ENCODE measurements around the gene KDM4B.

Gene KDM4B

DNA sequence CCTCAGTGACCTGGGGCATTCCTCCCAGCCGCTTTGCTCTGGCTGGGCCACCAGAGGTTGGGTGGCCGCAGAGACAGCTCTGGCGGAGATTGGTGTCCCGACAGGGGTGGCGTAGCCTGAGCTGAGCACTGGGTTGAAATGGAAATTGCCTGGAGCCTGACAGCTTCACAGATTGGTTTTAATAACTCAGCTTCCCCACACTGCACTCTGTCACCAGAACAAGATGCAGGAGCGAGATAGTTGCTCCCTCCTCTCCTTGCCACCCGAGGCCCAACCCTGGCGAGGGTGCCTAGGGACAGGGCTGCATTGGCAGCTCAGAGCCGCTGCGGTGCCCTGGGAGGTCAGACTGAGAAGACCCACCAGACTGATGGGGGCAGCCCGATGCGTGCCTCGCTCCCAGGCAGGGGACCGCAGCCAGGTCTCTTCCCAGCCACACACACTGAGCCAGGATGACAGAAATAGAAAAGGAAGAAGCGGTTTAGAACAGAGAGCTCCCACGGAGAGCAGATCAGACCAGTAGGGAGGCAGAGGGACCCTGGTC, 84.1 kb downstream of the KDM4B start:
- no peak for DNase-seq

DNA sequence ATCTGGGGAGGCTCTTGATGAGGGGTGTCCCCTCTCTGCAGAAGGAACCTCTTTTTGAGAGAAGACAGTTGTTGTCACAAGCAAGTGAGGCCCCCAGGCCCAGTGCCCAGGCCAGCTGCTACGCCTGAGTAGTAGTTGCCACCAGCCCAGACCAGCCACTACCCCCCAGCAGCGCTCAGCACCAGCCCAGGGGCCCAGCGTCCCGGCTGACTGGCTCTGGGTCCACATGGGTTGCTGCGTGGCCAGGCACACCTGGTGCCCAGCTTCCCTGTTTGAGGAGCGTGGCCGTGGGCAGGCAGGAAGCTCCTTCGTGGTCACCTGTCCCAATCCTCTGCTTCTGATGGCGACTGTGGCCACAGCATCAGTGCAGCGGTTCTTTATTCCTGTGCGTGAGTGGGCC, 84.7 kb downstream of the KDM4B start:
- no peak for DNase-seq

DNA sequence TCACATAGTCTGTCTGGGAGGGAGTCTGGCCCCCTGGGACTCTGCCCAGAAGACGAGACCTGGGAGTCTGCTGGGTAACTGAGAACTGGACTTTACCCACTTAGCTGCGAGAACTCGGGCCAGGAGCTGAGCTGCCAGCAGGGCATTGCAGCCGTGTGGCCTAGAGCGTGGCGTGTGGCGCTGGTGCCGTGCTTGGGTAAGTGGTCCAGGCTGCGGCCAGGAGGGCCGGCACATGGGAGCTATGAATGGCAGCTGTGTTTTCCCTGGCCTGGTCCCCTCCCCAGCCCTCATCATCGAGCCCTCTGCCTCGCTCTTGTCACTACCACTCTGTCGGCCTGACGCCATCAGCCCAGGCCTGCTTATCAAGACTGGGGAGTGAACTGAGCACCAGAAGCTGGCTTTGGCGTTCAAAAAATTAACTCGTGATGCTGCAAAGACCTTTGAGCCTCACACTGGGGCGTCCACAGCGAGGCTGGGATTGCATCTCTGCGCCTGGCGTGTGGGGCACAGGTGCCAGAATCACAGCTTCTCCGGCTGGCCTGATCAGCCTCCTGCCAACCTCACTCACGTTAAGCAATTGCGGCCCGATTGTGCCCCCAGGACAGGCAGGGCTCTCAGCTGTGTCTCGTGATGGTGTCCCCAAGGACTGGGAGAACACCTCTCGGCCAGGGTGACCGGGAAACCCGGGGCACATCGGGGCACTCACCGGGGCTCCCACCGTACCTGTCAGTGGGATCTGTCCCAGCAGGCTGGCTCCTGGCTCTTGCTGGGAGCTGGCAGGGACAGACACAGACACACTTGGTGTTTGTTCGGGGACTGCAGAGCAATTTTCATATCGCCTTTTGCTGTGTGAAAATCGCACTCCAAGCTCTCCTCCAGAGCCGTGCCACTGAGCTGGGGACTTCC, 85.9 kb downstream of the KDM4B start:
- no peak for DNase-seq

DNA sequence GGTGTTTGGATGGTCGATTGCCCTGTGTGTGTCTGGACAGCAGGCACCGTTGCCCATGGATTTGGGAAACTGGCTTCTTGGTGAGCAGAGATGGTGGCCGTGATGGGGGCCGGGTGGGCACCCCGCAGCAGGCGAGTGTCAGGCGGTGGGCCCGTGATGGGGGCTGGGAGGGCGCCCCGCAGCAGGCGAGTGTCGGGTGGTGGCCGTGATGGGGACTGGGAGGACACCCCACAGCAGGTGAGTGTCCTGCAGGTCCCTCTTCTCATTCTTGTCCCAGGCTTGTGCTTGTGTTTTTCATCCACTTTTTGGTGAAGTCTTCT, 86.5 kb downstream of the KDM4B start:
- DNase-seq, result no peak

DNA sequence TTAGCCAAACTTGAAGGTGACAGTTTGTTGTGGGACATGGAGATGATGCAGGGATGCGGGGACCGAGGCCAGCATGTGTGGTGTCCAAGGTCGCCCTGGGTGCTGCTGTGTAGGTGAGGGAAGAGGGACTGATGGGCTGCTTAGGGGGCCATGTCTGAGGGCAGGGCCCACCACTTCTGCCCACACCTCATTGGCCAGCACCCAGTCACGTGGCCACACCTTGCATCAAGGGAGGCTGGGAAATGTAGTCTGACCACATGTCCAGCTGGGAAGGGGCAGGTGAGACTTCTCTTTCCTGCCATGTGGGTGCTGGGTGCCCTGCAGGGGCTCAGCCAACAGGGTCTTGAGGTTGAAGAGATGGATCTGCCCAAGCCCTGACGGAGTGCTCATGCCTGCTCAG, 88.9 kb downstream of the KDM4B start:
- no peak for DNase-seq

DNA sequence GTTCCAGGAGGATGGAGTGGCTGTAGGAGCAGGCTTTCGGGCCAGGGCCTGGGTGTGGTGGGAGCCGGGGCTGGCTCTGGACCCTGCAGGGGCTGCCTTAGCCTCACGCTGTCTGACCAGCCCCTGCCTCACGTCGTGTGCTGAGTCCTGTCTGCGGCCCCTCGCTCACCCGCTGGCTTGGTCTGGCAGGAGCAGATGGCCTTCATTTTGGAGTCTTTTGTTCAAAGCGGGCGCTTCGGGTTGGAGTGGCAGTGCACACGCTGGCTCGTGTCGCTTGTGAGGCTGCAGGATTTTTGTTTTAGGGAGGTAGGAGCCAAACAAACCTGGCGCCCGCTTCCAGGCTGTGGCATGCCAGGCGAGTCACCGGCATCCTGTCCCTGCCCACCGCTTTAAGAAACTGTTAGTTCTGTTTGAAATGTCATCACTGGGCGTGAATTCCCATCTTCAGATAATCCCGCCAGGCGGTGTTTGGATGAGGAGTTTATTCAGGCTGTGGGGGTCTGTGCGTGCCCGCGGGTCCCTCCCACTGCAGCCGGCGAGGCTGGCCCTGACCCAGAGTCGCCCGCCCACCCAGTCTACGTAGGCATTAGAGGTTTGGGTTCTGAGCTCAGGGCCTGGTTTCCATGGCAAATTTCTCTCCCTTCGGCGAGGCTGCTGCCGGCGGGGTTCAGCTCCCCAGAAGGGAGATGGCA, 89.8 kb downstream of the KDM4B start:
- no peak for DNase-seq

DNA sequence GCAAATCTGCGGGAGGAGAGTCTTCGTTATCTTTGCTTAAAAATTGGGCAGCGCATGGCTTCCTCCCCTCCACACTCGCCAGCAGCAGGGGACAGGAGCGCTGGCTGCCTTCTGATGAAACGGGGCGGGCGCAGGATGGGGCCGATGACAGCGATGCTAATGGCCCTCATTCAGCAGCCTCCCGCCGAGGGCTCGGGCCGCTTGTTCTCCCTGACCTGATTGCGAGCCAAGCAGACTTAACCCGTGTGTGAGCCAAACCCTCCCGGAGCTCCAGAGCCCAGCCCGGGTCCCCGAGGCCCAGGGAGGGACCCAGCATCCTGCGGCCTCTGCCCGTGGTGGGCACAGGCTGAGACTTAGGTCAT, 90.3 kb downstream of the KDM4B start:
- DNase-seq, result no peak

DNA sequence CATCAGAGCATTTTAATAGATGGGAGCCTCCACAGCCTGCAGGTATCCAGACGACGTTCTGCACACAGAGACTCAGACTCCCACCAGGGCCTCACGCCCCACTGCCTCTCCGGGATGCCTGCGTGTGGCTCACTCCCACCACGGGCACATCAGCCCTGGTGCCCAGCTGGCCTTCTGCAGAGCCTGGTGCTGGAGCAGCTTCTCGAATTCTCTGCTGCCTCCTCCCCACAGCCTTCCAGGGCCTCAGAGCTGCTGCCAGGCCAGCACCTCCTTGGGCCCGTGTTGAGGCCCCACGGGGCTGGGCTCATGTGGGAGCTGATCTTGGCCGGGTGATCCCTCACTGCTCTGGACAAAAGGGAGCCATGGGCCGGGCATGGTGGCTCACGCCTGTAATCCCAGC, 90.9 kb downstream of the KDM4B start:
- DNase-seq, result no peak

DNA sequence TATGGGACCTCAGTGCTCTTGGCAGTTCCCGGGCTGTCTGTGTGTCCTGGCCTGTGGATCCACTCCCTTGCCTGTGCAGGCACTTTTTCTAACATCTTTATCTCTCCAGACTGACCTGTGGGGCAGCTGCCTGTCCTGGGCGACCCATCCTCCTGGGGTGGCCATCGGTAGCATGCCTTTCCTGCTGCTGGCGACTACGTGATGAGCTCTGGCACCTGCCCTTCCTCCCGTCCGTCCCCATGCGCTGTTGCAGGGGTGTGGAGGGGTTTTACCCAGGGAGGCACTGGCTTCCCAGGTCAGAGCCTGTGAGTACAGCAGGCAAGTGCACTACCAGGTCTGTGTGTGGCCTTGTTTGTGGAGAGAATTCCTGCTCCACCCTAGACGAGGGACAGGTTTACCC, 93.3 kb downstream of the KDM4B start:
- DNase-seq, result no peak

DNA sequence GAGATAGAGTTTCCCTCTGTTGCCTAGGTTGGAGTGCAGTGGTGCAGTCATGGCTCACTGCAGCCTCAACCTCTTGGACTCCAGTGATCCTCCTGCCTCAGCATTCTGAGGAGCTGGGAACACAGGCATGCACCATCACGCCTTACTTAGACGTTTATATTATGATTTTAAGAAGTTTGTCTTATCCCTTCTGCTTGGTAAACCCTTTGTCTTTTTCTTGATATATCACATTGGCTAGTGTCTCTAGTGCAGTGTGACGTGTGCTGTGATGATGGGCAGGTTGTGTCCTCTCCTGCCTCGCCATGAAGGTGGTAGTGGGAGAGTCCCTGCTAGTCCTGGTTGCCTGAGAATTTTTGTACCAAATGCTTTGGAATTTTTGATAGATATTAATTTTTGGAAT, 93.9 kb downstream of the KDM4B start:
- DNase-seq, result no peak

DNA sequence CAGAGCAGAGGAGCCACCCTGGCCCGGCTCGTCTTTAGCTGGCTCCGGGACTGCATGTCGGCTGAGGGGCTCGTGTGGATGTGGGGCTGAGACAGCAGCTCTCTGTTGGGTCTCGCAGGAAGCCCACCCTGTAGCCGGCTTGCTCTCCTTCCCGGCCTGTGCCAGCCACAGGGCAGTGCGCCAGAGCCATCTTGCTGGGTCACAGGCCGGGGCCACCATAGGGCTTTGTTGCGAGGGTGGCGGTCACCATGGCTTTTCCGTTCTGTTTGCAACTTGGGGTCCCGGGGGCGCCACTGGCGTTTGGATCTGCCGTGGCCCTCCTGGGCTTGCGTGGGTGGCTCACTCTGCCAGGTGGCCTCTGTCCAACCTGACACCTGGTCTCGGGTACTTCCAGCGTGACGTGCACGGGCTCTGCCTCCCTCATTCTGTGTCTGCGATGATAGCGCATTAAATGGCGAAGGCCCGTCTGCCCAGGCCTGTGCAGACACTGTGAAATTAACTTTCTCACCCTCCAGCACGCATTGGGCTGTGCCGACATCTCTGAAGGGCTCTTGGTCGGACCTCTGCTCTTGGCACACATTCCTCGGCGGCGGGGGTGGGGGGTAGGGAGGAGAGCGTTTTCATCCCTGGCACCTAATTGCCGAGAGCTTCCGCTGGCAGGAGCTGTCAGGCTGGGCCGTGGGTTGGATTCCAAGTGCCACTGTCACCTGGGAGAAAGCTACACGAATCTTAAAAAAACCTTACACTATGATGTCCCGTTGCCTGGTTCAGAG, 95.1 kb downstream of the KDM4B start:
- no peak for DNase-seq

DNA sequence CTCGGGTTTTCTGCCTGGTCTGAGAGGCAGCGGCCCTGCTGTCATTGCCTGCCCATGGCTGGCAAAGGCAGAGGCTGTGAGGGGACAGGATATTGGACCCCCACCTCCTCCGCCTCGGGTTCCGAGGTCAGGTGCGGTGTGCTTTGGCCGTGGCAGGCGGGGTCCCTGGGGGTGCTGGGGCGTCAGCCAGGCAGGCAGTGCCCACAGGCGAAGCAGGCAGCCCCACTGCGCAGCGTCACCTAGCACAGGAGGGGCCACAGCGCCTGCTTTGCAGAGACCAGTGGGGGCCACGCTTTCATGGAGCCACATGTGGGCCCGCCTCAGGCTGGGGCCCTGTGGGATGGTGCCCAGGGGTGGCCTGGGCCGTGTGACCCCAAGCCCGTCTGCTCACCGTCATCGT, 96.0 kb downstream of the KDM4B start:
- DNase-seq, result no peak

DNA sequence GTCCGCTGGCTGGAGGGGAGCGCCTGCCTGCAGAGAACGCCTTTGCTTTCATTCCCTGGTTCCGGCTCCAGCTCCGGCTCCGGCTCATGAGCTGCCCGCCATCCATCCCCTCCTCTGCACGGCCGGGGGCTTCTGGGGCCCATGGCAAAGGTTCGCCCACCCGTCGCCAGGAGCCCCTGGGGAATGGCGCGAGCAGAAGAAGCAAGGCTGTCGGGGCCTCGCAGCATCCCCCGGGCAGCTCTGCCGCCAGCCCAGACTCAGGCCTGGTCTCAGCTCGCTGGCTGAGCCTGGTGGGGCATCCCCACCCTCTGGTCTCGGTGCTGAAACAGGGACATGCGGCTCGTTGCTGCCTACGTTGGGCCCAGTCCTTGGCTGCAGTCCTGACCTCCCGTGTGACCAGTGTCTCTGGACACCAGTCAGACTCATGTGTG, 96.8 kb downstream of the KDM4B start:
- no peak for DNase-seq

DNA sequence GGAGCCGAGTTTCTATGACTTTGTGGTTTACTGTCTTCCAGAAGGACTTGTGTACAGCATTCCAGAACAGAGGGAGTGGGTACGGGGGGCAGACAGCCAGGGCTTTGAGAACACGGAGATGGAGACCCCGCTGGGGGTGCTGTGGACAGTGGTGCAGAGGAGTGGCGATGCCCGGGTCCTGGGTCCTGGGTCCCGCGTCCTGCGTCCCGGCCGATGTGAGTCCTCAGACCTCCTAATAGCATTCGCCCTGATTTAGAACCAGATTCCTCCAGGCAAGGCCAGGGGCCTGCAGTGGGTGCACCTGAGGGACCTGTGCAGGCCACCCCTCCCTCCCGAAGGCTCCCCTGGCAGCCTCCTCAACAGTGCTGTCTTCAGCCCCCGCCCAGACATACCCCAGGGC, 97.9 kb downstream of the KDM4B start:
- DNase-seq, result no peak

DNA sequence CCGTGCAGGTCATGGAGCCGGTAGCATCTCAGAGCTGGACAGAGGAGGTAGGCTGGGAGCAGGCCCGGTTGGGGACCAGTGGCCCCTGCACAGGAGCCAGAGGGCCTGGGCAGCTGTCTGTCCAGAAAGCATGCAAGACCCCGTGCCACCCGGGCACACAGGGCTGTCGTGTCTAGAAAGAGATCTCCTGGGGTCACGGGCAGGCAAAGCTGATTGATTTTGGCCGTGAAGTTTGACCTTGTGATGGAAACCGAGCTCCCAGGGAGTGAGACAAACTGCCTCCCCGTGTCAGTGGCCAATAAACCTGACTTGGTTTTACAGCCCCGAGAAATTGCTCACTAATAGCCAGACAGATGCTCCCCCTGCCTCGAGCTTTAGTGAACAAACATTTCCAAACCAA, 98.8 kb downstream of the KDM4B start:
- DNase-seq, result no peak

DNA sequence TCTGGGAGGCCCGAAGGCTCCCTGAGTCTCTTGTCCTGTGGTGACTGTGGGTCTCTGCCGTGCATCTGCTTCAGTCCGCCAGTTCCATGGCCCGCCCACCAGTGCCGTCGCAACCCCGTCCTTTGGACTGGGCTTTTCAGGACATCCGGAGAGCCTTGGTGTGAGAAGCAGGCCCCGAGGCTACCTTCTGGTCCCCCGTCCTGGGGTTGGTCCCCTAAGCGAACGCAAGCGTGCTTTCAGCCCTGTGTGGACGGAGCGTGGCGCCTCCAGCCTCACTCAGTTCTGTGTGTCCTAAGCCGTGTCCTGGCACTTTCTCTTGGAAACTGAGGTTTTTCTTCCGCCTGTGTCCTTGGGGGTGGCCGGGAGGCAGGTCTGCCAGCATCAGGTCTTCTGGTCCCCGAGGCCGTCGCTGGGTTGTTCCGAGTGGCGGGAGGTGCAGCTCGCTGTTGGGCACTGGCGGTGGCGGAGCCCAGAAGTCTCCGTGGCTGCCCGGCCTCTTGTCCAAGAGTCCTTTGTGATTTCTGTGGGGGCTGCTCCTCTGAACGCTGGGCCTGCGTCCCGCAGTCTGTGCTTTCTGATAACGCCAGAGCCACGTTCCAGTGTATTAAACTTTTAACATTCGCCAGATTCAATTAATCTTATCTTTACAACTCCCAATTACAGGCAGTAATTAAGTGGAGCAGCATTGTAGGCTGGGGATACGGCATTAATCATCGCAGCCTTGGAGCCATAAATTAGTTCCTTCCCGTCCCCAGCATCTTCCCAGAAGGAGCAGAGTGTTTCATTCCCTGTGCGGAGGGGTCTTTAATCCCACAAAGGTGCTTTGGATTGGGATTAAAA, 99.5 kb downstream of the KDM4B start:
- DNase-seq, result no peak

DNA sequence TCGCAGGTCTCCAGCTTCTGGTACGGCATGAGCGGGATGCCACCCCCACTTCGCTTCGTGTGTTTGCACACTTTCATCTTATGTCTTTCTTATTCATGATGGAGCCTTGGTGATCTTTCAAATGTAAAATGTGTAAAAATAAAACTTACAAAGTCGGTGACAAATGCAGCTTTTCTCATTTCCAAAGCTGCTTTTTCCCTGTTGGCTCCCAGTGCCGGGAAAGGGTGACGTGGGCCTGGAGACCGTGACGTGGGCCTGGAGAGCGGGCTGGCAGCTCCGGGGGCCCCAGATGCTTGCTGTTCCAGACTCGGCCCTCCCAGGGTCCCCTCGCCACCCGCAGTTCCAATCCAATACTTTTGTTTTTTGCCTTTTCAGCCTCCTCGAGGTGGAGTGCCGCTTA, 101.4 kb downstream of the KDM4B start:
- no peak for DNase-seq

DNA sequence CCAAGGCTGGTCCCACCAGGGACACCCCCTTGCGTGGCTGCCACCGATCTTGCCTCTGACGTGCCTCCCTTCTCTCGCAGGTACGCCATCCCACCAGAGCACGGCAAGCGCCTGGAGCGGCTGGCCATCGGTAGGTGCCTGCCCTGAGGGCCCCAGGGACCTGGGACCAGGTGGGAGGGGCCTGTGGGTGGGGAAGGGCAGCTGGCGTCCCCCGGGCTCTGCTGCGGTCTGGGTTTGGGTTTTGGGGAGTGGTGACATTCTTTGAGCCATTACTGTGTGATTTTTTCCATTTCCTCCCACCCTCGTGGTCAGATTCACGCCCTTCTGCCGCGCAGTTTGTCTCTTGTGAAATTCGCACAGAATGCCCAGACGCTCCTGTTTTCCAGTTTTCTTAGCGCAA, 102.0 kb downstream of the KDM4B start:
- no peak for DNase-seq

DNA sequence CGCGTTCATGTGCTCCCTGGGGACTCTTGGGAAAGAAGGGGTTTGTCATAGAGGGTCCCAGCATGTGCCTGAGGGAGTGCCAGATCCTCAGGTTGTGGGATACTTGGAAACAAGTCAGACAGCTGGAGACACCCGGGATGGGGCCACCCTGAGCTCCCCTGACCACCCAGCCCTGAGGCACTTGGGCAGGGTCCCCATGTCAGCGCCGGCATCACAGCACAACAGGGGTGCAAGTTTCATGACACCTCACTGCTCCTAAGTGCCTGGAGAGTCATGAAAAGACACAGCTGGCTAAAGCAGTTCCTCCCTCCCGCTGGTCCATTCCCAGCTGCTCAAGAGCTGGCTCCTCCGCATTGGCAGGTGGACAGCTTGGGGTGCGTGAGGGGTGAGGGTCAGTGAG, 102.7 kb downstream of the KDM4B start:
- DNase-seq, result no peak

DNA sequence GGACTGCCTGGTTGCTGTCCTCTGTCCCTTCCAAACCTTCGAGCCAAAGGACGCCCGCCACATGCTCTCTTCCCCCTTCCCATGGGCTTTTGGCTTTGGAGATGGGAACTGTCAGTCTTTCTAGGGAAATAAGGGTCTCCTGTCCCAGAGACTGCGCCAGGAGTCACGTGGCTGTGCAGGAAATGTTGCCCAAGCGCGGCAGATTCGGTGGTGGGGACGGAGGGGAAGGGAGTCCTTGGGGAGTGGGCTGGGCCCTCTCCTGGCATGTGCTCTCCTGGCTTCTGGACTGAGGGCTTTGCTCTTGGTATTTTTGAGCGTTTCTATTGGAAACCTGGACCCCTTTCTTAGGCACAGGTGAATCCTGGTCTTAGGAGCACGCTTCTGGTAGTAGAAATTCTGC, 103.2 kb downstream of the KDM4B start:
- no peak for DNase-seq

DNA sequence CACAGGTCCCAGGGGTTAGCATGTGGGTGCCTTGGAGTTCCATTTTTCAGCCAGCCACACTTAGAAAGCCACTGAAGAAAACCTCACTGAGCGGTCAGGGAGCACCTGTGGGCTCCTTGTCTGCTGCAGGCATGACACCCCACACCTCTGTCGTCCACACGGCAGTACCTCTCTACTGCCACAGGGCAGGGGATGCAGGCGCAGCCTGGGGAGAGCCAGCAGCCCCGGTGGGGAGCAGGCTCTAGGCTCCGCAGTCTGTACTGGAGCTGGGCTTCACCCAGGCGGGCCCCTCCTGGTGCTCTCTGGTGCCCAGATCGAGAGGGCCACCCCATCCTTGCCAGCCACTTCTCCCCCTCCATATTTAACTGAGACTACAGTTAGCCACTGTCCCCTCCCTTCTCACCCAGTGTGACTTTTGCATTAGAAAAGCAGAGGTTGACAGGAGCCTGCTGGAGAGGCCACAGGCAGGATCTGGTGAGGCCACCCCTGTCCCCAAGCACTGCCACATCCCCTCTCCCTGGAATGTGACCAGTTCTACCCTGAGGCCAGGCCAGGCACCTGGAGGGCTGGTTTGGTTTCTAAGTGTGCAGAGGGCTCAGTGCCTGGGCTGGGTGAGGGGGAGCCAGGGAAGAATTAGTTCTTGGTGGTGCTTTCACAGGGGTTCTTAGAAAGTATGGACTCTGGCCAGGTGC, 104.4 kb downstream of the KDM4B start:
- DNase-seq, result no peak

DNA sequence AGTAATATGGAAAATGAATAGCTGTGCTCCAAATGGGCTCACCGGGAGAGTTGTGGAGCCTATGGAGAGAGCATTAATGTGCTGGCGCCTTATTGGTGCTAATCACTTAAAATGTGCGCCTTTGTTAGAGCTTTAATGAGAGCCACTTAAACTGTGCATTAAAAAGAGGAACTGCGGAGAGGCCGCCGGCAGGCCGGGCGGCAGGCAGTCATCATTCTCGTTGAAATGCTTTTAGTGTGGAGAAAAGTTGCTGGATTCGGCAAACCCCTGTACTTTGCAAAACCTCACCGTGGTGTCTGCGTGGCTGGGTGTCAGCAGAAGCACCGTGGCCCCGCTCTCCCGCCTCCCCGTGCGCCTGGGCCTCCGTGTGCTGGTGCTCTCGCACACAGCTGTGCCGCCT, 105.5 kb downstream of the KDM4B start:
- no peak for DNase-seq

Measured in SW 1271 (cell line).